NT2/D1 (cell line): ENCODE data around the gene RBM28.

Experiments used
- SUZ12 ChIP-seq: IDR thresholded peaks from 2 replicates; pipeline ENCODE4 v1.6.1; 2011; ENCODE audit not compliant: insufficient read length, insufficient read depth; ENCODE audit errors: extremely low read depth
- YY1 ChIP-seq: IDR thresholded peaks from 2 replicates; pipeline ENCODE4 v1.6.1; 2011; ENCODE audit not compliant: insufficient read length, insufficient read depth

GRCh38 chr7:128304212-128304611 lies 39.5 kb downstream of the RBM28 start:
- TF ChIP-seq SUZ12 (no peak), YY1 (no peak)
